Measurements from ENCODE around the gene FBLN2. TPM values are rescaled to one million over a fixed set of nuclear protein-coding genes. Genes with fewer than 3 reads are reported as not detected.
A peak's percentile ranks its signal among the peaks of the same experiment; 100 is the strongest.

Gene FBLN2
- total RNA-seq, 1 donor from 2014 or later: 413 TPM

DNA sequence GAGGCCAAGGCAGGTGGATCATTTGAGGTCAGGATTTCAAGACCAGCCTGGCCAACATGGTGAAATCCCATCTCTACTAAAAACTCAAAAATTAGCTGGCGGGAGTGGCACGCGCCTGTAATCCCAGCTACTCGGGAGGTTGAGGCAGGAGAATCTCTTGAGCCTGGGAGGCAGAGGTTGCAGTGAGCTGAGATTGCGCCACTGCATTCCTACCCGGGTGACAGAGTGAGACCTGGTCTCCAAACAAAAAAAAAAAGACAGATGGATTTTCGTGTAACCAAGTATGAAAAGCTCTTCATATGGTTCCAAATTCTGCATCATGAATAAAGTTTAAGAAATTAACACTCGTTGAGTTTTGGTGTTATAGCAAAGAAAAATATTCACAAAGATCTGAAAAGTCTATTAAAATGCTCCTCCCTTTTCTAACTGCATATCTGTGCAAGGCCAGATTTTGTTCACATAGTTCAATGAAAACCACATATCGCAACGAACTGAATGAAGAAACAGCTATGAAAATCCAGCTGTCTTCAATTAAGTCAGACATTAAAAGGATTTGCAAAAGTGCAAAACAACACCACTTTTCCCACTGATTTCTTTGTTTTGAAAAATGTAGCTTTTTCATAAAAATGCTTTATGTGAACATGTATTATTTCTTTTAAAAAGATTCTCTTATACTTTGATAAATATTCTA lies 23.8 kb upstream of the FBLN2 start:
- Mint-ChIP-seq H3K4me3 (ENCODE audit: unreplicated experiment) (no peak overlapping the region), H3K27ac (ENCODE audit: unreplicated experiment) (peak overlapping the region; percentile 77), H3K36me3 (ENCODE audit: low read depth) (no peaks in the 10 kb centered on the region), H3K27me3 (ENCODE audit: low read depth) (no peaks in the 10 kb centered on the region), H3K4me1 (ENCODE audit: low read depth) (peaks cover 33% of the 10 kb centered on the region), H3K9me3 (ENCODE audit: low read depth) (peaks cover 3% of the 10 kb centered on the region)
- TF ChIP-seq, protein P1, sequence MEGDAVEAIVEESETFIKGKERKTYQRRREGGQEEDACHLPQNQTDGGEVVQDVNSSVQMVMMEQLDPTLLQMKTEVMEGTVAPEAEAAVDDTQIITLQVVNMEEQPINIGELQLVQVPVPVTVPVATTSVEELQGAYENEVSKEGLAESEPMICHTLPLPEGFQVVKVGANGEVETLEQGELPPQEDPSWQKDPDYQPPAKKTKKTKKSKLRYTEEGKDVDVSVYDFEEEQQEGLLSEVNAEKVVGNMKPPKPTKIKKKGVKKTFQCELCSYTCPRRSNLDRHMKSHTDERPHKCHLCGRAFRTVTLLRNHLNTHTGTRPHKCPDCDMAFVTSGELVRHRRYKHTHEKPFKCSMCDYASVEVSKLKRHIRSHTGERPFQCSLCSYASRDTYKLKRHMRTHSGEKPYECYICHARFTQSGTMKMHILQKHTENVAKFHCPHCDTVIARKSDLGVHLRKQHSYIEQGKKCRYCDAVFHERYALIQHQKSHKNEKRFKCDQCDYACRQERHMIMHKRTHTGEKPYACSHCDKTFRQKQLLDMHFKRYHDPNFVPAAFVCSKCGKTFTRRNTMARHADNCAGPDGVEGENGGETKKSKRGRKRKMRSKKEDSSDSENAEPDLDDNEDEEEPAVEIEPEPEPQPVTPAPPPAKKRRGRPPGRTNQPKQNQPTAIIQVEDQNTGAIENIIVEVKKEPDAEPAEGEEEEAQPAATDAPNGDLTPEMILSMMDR (IDR thresholded peaks at IDR 0.05): no peak
- DNase-seq (ENCODE audit: low spot score): no peak

DNA sequence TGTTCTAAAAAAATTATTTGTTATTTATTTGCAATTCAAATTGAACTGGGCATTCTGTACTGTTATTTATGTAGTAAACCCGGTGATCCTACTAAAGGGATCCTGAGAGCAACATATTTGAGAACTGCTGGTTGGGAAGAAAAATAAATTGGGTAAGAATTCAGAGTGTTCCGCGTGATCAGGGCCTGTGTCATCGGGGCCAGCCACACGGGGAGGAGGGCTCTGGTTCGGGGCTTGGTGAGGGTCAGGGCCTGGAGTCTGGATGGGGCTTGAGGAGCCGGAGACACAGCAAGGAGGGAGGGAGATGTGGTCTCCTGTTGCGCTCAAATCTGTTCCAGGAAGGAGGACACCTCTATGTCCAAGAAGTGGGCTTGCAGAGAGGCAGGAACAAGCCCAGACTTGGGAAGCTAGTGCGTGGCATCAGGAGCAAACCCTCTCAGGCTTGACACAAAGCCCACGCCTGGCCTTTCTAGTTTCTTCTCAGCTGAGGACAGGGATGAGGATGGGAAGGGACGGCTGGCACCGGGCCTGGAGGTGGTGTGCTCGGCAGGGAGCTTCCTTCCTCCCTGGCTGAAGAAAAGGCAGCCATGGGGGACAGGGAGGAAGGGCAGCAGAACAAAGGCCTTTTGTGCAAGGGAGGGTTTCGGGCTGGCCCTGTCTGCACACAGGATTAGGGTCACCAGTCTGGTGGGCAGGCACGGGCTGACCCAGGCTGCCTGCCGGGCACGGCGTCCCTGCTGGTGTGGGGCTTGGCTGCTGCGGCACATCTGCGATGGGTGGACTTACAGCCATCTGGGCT lies 22.9 kb upstream of the FBLN2 start:
- DNase-seq (ENCODE audit: low spot score): peak; percentile 91
- Mint-ChIP-seq H3K4me3 (ENCODE audit: unreplicated experiment) (peak overlapping the region; percentile 17), H3K27ac (ENCODE audit: unreplicated experiment) (peak overlapping the region; percentile 98), H3K36me3 (ENCODE audit: low read depth) (no peaks in the 10 kb centered on the region), H3K4me1 (ENCODE audit: low read depth) (peaks cover 33% of the 10 kb centered on the region), H3K27me3 (ENCODE audit: low read depth) (no peaks in the 10 kb centered on the region), H3K9me3 (ENCODE audit: low read depth) (peaks cover 3% of the 10 kb centered on the region)
- TF ChIP-seq, protein P1 (IDR thresholded peaks at IDR 0.05): no peak

DNA sequence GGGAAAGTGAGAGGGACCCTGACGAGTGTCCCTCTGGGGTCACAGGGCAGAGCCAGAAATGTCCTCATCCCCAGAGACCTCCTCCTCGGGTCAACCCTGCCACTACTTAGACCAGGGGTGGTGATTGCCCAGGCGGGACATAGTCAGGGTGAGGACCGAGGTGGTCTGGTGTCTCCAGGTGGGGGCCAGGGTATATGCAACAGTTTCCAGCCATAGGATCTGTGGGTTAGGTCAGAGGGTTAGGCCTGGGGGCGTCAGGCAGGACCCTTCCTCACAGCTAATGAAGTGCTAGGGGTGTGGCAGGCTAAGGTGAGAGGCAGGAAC lies 22.3 kb upstream of the FBLN2 start:
- TF ChIP-seq, protein P1 (IDR thresholded peaks at IDR 0.05): no peak
- Mint-ChIP-seq H3K9me3 (ENCODE audit: low read depth) (no peaks in the 10 kb centered on the region), H3K27me3 (ENCODE audit: low read depth) (no peaks in the 10 kb centered on the region), H3K36me3 (ENCODE audit: low read depth) (no peaks in the 10 kb centered on the region), H3K4me3 (ENCODE audit: unreplicated experiment) (no peak overlapping the region), H3K4me1 (ENCODE audit: low read depth) (peaks cover 33% of the 10 kb centered on the region), H3K27ac (ENCODE audit: unreplicated experiment) (no peak overlapping the region)
- peak; percentile 73 for DNase-seq (ENCODE audit: low spot score)

DNA sequence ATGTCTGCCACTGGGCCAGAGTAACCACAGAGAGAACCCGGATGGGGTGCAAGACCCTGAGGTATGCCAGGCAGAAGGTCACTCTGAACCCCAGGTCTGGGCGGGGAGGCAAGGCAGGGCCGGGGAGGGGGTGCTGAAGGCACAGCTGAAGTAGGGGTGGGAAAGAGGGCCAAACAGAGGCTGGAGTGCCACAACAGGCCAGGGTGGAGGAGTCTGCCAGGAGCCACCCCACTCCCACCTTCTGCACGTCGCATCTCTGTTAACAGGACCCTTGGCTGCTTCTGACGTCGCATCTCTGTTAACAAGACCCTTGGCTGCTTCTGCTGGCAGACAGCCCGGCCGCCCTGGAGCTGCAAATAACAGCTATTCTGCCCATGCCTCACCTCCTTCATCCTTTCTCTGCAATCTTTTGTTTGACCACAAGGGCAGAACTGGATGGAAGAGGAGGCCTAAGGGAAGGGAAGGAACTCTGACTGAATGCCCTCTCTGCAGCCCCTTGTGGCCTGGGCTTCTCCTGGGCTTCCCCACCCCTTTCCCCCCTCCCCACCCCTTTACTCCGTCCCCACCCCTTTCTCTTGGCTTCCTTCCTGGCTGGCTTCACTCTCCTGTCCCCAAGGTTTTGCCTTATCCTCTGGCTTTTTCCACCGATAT lies 20.6 kb upstream of the FBLN2 start:
- H3K27me3 Mint-ChIP-seq (ENCODE audit: low read depth): no peaks in the 10 kb centered on the region
- no peaks in the 10 kb centered on the region for H3K36me3 Mint-ChIP-seq (ENCODE audit: low read depth)
- peak; percentile 61 for DNase-seq (ENCODE audit: low spot score)
- H3K27ac Mint-ChIP-seq (ENCODE audit: unreplicated experiment): peak overlapping the region; percentile 57
- H3K4me3 Mint-ChIP-seq (ENCODE audit: unreplicated experiment): no peak overlapping the region
- H3K9me3 Mint-ChIP-seq (ENCODE audit: low read depth): no peaks in the 10 kb centered on the region
- TF ChIP-seq, protein P1 (IDR thresholded peaks at IDR 0.05): peak; percentile 64
- peaks cover 33% of the 10 kb centered on the region for H3K4me1 Mint-ChIP-seq (ENCODE audit: low read depth)
